HG03558 (cell line): ENCODE results near the gene CIDEC.

ENCODE experiments used
- ATAC-seq: cut with Tn5 transposase; IDR thresholded peaks from one replicate; pipeline ENCODE4 v1.9.1; 2021; ENCODE audit warnings: moderate number of reproducible peaks; ENCODE audit not compliant: unreplicated experiment; ENCODE audit errors: extremely low read depth

CIDEC gene, protein sequence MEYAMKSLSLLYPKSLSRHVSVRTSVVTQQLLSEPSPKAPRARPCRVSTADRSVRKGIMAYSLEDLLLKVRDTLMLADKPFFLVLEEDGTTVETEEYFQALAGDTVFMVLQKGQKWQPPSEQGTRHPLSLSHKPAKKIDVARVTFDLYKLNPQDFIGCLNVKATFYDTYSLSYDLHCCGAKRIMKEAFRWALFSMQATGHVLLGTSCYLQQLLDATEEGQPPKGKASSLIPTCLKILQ

DNA sequence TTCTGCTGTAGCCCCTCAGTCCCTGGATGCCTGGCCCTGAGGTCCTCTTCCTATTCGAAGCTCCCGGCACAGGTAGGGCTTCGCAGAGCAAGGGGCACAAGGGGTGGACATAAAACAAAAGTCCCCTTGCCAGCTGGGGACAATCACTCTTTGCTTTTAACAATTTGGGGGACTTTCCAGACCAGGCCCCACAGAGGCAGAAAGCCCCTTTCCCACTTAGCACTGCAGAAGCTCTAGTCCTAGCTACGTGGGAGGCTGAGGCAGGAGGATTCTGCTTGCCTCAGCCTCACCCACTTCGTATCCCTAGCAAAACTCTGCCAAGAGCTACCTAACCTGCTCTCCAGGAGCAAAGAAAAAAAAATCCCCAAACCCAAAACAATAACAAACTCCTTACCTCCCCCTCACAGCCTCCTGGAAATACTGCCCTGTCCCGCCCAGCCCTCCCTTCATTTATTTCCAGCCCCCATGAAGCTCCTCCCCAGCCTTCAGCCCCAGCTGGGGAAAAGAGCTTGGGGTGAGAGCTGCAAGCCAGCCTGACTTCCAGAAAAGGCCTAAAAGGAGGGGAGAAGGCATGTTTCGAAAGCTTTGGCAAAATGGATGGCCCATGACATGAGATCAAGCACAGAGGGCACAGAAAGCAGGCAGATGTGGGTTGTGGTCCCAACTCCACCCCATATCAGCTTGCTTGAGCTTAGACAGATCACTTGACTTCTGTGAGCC is at the start of gene CIDEC:
Gene CIDEC, minus strand, starts transcription at position 424 of the 720 bp plus-strand sequence. CDS start 1,767 bp downstream, outside the sequence.
- no peak for ATAC-seq

DNA sequence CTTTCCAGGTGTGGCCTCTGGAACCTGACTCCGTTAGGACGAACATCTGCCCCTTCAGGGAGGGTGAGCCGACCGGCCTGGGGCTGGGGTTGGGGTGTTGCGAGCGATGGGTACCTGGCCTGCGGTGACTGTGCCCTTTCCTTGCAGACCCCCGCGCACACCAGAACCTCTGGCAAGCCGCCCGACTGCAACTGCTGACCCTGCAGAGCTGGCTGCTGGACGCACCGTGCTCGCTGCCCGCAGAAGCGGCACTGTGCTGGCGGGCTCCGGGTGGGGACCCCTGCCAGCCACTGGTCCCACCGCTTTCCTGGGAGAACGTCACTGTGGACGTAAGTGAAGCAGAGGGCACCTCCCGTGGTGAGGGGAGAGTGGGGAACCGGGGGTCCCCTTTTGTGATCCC is 48.1 kb upstream of the CIDEC start:
- no peak for ATAC-seq

DNA sequence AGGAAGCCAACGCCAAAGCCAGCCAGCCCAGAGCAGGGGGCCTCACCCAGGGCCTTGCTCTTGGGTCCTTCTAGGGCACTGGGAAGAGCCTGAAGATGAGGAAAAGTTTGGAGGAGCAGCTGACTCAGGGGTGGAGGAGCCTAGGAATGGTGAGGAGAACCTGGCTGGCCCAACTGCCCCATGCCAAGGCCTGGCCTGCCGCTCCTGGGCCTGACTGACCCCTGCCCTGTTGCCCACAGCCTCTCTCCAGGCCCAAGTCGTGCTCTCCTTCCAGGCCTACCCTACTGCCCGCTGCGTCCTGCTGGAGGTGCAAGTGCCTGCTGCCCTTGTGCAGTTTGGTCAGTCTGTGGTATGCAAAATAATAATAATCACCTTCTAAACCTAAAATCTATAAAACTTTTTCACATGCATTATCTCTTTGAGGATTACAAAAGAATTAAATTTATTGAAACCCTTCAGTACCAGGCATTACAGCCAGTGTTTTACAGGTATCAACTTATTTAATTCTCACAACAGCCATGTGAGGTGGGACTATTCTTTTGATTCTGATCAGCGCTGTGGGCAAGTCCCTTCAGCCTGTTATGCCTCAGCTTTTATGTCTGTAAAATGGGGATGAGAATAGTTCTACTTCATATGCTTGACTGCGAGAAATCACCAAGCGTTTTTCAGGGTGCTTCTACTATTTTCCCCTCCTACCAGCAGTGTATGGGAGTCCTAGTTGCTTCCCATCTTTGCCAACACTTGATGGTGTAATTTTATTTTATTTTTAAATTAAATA is 38.4 kb upstream of the CIDEC start:
- ATAC-seq = no peak

DNA sequence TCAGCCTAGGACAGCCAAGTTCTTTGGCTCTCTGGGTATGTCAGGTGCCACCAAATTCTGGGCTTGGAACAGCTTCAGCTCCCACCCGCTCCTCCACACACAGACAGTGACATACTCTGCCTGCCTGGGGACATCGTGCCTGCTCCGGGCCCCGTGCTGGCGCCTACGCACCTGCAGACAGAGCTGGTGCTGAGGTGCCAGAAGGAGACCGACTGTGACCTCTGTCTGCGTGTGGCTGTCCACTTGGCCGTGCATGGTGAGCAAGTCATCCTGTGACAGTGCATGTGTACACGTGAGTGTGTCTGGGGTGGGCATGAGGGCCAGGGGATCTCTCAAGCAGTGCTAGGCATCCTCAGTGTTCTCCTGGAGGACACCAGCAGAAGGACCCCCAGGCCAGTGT is 37.8 kb upstream of the CIDEC start:
- no peak for ATAC-seq

DNA sequence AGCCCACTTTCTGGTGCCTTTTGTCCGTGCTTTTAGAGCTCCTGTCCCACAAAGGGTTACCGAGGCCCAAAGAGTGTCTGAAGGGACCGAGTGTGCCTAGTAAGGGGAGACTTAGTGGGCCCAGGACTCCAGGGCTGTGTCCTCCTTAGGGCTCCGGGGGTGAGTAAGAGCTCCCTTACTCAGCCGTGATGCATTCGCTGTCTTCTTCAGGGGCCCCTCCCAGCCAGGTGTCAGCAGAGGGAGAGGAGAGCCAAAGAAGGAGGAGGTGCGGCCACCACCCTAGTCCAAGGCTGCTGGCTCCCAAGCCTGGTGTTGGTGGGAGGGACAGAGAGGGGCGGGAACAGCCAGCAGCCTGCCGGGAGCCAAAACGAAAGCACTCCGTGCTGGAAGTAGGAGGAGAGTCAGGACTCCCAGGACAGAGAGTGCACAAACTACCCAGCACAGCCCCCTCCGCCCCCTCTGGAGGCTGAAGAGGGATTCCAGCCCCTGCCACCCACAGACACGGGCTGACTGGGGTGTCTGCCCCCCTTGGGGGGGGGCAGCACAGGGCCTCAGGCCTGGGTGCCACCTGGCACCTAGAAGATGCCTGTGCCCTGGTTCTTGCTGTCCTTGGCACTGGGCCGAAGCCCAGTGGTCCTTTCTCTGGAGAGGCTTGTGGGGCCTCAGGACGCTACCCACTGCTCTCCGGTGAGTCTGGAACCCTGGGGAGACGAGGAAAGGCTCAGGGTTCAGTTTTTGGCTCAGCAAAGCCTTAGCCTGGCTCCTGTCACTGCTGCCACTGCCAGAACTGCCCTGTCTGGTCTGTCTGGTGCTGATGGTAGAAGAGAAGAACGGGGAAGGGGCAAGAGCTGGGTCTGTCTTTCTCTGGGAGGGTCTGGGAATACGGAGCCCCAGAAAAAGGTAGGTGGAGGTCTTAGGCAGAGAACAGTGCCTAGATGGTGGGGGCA is 37.0 kb upstream of the CIDEC start, which contains the start of gene IL17RC:
Gene IL17RC, plus strand, starts transcription at position 365 of the 947 bp plus-strand sequence. Its CDS starts 218 bp downstream, at position 583.
- ATAC-seq = no peak

DNA sequence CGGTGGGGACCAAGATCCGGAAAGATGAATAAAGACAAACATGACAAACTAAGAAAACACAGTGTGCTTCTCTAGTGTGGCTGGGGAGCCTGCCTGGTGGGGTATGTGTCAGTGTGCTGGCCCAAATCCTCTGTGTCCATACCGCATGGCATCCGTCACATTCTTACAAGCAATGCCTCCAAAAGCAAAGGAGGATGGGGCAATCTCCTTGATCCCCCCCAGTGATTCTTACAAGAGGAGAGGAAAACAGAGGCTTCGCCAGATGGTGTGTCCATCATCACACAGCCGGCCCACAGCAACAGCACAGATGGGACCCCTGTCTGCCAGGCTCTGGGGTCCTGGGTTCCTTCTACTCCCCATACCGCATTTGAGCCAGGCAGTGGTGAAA is 36.3 kb upstream of the CIDEC start:
- no peak for ATAC-seq

DNA sequence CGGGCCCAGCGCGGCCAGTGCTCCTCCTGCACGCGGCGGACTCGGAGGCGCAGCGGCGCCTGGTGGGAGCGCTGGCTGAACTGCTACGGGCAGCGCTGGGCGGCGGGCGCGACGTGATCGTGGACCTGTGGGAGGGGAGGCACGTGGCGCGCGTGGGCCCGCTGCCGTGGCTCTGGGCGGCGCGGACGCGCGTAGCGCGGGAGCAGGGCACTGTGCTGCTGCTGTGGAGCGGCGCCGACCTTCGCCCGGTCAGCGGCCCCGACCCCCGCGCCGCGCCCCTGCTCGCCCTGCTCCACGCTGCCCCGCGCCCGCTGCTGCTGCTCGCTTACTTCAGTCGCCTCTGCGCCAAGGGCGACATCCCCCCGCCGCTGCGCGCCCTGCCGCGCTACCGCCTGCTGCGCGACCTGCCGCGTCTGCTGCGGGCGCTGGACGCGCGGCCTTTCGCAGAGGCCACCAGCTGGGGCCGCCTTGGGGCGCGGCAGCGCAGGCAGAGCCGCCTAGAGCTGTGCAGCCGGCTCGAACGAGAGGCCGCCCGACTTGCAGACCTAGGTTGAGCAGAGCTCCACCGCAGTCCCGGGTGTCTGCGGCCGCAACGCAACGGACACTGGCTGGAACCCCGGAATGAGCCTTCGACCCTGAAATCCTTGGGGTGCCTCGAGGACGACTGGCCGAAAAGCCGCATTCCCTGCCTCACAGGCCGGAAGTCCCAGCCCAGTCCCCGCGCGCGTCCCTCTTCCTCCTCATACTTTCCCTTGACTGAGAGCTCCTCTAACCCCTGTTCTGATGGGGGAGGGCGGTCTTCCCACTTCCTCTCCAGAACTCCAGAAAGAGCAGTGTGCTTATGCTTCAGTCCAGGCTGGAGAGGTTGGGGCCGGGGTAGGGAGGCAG is 35.4 kb upstream of the CIDEC start:
- ATAC-seq = no peak

DNA sequence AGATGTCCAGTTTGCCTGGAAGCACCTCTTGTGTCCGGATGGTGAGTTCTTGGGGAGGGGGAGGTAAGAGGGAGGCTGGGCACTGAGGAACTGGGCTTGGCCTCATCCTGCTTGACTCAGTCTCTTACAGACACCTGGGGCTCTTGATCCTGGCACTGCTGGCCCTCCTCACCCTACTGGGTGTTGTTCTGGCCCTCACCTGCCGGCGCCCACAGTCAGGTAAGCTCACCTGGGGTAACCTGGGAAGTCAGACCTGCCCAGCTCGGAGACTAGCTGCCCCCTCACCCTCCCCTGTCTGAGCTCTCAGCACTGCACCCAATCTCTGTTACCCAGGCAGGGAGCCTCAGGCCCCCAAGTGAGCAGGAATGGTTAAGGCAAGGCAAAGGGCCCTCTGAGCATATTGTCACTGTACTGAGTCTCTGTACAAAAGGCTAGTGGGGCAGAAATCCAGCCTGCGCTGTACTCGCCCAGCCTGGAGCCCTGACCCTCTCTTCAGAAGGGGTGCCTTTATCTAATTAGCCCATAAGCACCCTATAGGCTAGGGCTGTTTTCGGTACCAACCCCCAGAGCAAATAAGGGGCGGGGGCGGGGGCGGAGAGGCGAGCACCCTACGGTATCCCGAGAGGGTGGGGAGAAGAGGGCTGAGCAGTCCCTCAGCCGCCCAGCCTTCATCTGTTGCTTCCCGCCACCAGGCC is 34.7 kb upstream of the CIDEC start:
- ATAC-seq = no peak

DNA sequence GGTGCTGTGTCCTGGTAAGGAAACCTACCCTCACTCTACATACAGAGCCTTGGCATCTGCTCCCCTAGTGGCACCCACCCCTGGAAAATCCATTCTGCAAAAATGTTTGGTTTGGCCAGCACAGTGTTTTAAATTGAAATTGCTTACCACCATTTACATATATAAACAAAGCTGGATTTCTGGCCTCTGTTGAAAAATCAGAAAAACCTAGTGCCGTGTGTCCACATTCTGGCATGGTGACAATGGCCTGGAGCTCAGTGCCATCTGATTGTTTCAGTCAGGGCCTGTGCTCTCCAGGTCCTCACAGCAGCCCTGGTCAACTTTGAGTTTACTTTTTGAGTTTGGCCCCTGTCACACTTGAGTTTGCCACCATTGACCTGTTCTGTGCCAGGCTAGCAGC is 34.0 kb upstream of the CIDEC start:
- no peak for ATAC-seq

DNA sequence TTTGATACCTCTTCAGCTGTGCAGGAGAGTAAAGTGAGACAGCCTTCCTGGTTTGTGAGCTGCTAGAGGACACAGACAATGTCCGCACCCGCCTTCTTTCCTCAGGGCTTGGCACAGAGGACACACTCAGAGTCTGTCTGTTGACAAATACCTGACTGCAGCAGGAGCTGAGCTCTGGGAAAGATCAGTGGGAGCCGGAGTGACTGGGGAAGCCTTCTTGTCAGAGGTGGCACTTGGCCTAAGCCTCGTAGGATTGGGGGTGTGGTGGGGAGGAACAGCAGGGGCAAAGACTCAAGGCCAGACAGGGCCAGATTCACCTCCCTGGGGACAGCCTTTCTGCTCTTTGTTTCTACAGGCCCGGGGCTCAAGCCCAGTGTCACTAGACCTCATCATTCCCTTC is 33.5 kb upstream of the CIDEC start:
- ATAC-seq = no peak

DNA sequence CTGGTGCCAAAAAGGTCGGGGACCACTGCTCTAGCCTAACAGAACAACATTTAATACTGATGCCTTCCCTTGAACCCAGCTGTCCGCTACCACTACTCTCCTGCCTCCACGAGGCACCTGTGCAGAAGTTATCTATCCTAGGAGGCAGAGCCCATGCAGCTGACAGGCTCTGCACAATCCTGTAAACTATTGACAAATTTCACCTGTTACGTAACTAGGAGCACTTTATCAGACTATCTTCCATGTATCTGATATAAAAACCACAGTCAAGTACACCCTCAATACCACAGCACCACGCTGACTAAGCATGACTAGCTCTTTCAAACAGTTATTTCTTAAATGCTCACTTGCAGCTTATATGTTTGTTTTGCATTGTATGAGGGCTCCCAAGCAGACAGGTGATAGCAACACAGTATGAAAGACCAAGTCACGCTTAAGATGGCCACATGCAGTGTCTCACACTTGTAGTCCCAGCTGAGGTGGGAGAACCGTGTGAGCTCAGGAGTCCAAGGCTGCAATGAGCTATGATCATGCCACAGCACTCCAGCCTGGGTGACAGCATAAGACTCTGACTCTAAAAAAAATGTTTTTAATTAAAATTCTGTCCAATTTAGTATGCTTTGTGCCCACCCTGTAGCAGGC is 32.4 kb upstream of the CIDEC start:
- ATAC-seq = no peak

DNA sequence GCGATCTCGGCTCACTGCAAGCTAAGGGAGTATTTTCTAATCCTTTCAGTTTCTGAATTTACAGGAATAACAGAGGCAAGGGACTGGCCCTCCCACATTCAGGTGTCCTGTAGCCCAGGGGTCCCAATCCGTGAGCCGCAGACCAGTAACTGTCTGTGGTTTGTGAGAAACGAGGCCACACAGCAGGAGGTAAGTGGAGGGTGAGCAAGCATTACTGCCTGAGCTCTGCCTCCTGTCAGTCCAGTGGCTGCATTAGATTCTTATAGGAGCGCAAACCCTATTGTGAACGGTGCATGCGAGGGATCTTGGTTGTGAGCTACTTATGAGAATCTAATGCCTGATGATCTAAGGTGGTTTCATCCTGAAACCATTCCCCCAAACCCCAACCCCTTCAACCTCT is 31.8 kb upstream of the CIDEC start:
- ATAC-seq = no peak

DNA sequence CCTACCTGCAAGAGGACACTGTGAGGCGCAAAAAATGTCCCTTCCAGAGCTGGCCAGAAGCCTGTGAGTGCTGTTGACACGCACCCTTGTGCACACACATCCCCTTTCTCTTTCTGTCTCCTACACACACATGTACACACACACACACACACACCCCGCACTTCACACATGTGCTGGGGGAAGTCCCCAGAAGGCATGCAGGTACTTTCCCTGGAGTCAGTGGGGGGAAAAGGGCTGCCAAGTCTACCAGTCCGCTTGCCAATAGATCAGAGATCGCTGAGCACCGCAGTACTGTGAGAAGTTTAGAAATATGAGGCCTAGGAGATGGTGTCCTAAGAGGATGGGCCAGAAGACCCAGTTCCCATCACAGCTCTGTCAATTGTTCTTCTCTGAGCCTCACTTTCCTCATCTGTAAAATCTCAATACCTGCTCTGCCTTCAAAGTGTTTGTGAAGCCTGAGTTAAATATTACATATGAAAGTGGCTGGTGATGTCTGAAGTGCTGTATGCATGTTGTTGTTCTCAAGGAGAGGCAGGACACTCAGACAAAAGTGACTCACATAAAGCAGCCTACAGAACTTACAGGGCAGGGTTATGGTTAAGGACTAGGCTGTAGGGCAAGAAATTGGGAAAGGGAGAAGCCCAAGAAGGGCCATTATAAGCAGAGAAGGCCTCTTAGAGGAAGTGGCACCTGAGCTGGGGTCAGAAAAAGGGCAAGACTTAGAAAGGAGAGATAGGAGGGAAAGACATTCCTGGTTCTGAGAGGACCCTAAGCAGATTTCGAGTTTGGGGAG is 29.4 kb upstream of the CIDEC start:
- no peak for ATAC-seq

DNA sequence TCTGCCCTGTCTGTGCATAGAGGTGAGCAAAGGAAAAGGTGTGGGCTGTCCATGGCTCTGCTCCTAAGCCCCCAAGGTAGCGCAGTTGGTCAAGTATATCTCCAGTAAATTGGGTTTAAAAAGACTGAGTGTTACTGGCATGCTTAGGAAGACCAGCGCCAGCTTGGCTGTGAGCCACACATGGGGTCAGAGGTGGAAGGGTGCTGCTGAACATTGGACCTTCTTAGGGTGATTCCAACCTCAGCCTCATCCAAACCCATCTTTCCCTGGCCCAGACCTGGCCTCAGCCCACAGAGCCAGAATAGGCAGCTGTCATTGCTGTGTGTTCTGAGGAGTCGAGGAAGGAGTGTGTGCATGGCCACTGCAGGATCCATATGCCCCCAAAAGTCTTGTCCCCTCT is 28.2 kb upstream of the CIDEC start:
- no peak for ATAC-seq

DNA sequence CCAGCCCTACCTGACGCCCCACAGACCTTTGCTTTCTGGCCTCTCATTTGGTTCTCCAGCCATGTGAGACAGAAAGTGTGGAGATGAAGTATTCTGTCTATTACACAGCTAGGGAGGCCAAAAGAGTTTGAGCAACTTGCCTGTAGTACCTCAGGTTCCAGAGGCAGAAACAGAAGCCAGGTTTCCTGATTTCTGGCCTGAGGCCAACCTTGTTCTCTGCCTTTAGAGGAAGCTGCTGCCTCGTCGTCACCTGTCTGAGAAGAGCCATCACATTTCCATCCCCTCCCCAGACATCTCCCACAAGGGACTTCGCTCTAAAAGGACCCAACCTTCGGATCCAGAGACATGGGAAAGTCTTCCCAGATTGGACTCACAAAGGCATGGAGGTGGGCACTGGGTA is 26.4 kb upstream of the CIDEC start:
- ATAC-seq = no peak

DNA sequence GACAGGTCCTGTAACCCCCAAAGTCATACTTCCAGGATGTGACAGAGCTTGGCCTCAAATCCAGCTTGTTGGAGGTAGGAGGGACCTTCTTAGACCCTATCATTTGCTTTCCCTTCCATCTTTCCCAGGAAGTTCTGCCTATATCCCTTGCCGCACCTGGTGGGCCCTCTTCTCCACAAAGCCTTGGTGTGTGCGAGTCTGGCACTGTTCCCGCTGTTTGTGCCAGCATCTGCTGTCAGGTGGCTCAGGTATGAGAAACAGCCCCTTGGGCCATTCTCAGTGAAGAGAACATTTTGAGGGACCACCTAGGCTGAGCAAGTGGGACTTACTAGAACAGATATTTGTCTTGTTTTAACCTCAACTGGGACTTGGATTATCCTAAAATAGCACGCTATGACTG is 23.9 kb upstream of the CIDEC start:
- ATAC-seq = no peak

DNA sequence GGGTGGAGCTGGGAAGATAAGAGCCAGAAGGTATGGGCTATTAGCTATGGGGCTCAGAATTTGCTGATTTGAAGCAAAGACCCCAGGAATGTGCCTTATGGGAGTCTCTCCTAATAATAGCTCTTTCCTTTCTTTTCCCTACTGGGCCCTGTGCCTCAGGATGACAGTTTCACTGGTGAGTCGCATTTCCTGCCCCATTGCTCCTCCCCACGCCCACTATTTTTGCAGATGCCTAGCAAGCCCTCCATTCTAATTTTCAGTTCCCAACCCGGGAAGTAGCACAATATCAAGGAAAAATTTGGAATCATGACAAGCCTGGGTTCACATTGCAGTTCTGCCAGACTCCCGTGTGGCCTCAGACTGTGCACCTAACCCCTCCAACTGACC is 23.2 kb upstream of the CIDEC start:
- no peak for ATAC-seq
